SHP77 (cell line): Measurements from ENCODE around the gene TBC1D8B.
"Not testable (repeated sequence)": the region's sequence is repeated elsewhere in the genome, so short reads cannot be mapped to it uniquely, and the experiment has no call there.

Experiments
- DNase-seq, 2 experiments: peaks; one replicate each; lab custom pipeline; 2025; lab: John Stamatoyannopoulos, UW

TBC1D8B gene

GRCh38 chrX:106802388-106803275, at the start of gene TBC1D8B:
Gene TBC1D8B, plus strand, starts transcription at chrX:106802673. Its CDS starts 181 bp downstream, at chrX:106802854.
- DNase-seq: peak; percentile 82 to 85

GRCh38 chrX:106769288-106769687, 33.2 kb upstream of the TBC1D8B start:
- not testable (repeated sequence) for DNase-seq

- no peak for DNase-seq
These were observed 27.5 kb upstream of the TBC1D8B start for GRCh38 chrX:106774981-106775380.

GRCh38 chrX:106780264-106780663, 22.2 kb upstream of the TBC1D8B start:
- no peak for DNase-seq

- no peak for DNase-seq
These were observed 21.7 kb upstream of the TBC1D8B start for GRCh38 chrX:106780664-106781377.

- no peak for DNase-seq
These were observed 18.8 kb upstream of the TBC1D8B start for GRCh38 chrX:106783716-106784115.

- DNase-seq: peak in 1 of 2 experiments; percentile 0
These were observed 11.0 kb upstream of the TBC1D8B start for GRCh38 chrX:106791495-106791894.

- peak in 1 of 2 experiments; percentile 15 for DNase-seq
These were observed 448 bp upstream of the TBC1D8B start for GRCh38 chrX:106802063-106802387.

- DNase-seq: no peak
These were observed 8.8 kb downstream of the TBC1D8B start for GRCh38 chrX:106811131-106811910.

- not testable (repeated sequence) for DNase-seq
These were observed 10.5 kb downstream of the TBC1D8B start for GRCh38 chrX:106812930-106813329.

GRCh38 chrX:106814093-106814492, 11.6 kb downstream of the TBC1D8B start:
- DNase-seq: not testable (repeated sequence)

GRCh38 chrX:106862972-106863688, 60.7 kb downstream of the TBC1D8B start:
- peak in 1 of 2 experiments; percentile 0 for DNase-seq

GRCh38 chrX:106863697-106864096, 61.2 kb downstream of the TBC1D8B start:
- no peak for DNase-seq

GRCh38 chrX:106872796-106873195, 70.3 kb downstream of the TBC1D8B start:
- DNase-seq: not testable (repeated sequence)

GRCh38 chrX:106874075-106874474, 71.6 kb downstream of the TBC1D8B start:
- DNase-seq: no peak

- DNase-seq: no peak
These were observed 72.7 kb downstream of the TBC1D8B start for GRCh38 chrX:106875151-106875550.

GRCh38 chrX:106889468-106889867, 87.0 kb downstream of the TBC1D8B start:
- DNase-seq: no peak

- DNase-seq: no peak
These were observed 89.4 kb downstream of the TBC1D8B start for GRCh38 chrX:106891762-106892460.

- peak; percentile 27 to 60 for DNase-seq
These were observed 92.0 kb downstream of the TBC1D8B start for GRCh38 chrX:106894392-106894909.

- no peak for DNase-seq
These were observed 92.5 kb downstream of the TBC1D8B start for GRCh38 chrX:106894978-106895452.

GRCh38 chrX:106897259-106897658, 94.8 kb downstream of the TBC1D8B start:
- DNase-seq: no peak
